GM18520 (cell line): ENCODE measurements around the gene LEKR1.
"Not testable (repeated sequence)": the region's sequence is repeated elsewhere in the genome, so short reads cannot be mapped to it uniquely, and the experiment has no call there.

Source experiments
- ATAC-seq: cut with Tn5 transposase; IDR thresholded peaks from one replicate; pipeline ENCODE4 v1.9.1; 2021; ENCODE audit not compliant: unreplicated experiment

LEKR1 gene

GRCh38 chr3:156834435-156834834 lies 8.3 kb downstream of the LEKR1 start:
- ATAC-seq: no peak

DNA sequence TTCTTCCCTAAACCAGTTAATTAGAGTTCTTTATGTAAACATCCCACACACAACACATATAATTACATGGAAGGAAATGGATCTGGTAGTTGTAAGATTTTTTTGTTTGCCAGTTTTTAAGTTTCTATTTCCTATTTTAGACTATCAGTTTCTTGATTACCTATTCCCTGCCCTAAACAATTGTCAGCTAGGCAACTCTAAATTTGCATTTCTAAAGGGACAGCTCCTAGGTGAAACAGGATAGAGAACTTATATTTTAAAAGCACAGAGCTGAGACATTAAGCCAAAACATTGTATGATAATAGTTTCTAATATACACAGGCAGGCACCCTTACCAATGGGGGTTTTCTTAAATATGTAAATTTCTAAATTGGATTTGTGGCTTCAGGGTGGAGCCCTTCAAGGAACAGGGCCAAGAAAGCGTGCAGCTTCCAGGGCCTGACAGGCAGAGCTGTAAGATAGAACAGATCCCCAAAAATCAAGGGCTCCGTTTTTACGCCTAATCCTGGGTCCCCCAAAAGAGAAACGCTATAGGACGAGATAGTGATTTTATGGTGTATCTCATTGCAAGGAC lies 8.9 kb downstream of the LEKR1 start:
- no peak for ATAC-seq

DNA sequence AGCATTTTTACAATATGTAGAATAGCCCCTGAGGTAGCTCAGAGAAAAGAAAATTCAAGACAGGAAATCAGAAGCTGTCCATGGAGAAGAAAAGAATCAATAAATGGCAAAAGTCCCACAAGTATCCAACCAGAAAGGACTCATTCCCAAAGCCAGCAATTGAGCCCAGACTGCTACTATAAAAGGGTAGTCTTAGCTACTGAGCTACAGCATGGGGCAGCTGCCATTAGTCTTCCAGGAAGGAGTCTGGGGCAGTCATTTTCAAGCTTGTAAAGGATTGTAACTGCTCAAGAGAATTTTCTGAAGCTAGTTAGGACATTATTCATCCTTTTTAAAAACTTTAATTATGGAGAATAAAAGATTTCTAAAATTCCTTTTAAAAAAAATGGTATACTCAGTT lies 10.5 kb downstream of the LEKR1 start:
- ATAC-seq: no peak

- no peak for ATAC-seq
These were observed 11.0 kb downstream of the LEKR1 start for GRCh38 chr3:156837115-156837514.

GRCh38 chr3:156838035-156838434 lies 11.9 kb downstream of the LEKR1 start:
- no peak for ATAC-seq

- ATAC-seq: no peak
These were observed 14.9 kb downstream of the LEKR1 start for GRCh38 chr3:156840826-156841689.

- ATAC-seq: no peak
These were observed 17.1 kb downstream of the LEKR1 start for GRCh38 chr3:156843071-156843808.

GRCh38 chr3:156847752-156848448 lies 21.7 kb downstream of the LEKR1 start:
- no peak for ATAC-seq

DNA sequence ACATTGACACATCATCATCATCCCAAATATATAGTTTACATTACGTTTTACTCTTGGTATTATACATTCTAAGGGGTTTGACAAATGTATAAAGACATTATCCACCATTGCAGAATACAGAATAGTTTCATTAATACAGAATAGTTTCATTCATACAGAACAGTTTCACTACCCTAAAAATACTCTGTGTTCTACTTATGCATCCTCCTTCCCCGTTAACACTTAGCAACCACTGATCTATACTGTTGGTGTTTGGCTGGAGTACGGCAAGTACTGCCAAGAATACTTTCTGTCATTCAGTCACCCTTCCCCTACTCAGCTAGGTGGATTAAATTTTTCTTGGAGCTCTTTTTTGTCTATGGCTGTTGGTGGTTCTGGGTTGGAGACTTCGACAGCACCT lies 33.4 kb downstream of the LEKR1 start:
- ATAC-seq: peak; percentile 99

DNA sequence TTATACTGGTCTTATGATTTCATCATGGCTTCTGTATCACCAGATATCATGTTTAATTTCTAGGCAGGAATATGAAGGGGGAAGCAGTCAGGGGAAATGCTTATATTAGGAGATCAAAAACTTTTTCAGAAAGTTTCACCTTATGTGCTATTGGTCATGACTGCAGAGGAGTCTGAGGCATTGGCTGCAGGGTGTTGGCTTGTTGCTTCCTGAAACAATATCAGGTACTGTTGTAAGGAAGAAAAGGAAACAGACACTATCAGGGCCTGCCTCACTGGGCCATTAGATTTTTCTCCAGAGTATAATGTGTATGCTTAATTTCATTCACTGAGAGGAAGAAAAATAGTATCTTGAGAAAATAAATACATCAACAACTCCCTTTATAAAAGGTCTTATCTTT lies 34.7 kb downstream of the LEKR1 start:
- ATAC-seq: no peak

GRCh38 chr3:156862338-156862737 lies 36.2 kb downstream of the LEKR1 start:
- ATAC-seq: no peak

DNA sequence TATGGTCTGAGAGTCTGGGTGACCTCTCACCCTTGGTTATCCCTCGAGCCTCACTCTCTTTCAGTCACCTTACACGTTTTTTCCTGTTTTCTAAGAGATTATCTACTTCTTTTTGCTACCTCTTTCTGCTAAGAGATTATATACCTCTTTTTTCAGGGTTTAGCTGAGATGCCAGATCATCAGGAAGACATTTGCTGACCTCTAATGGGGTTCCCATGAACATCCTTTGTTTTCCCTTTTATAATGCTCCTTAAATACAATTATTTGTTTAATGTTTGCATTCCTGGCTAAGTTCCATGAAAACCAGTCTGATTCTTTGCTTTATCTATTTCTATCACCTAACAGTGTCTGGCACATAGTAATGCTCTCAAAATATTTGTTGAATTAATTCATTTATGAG lies 39.6 kb downstream of the LEKR1 start:
- ATAC-seq: no peak

DNA sequence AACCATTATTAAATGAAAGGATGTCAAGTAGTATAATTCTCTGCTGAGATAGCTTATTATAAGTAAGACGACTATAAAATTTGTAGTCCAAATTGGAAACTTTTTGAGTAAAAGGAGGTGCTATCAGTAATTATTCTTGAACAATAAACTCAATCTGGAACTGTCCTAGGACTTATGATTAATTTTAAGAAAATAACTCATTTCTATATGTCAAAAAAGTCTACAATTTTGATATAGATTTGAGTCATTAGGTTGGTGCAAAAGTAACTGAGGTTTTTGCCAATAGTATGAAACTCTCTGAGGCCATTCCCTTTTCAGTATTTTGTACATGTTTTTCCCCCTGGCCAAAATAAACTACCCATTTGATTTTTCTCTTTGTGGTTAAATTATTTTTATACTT lies 41.0 kb downstream of the LEKR1 start:
- no peak for ATAC-seq

DNA sequence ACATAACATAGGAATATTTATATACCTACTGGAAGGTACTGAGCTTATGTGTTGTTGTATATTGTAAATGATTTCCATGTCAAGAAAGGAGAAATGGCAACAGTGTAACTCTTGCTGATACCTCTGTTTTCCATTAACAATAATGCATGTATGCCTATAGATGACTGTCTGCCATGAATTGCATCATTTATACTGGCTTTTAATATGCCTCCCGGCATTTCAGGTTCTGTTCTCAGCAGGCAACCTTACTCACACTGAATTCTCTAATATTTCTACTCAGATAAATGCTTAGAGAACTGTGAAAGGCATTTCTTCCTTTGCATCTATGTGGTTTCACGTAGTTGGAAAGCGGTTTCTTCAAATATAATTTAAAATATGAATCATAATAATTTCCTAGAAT lies 41.8 kb downstream of the LEKR1 start:
- ATAC-seq: no peak

DNA sequence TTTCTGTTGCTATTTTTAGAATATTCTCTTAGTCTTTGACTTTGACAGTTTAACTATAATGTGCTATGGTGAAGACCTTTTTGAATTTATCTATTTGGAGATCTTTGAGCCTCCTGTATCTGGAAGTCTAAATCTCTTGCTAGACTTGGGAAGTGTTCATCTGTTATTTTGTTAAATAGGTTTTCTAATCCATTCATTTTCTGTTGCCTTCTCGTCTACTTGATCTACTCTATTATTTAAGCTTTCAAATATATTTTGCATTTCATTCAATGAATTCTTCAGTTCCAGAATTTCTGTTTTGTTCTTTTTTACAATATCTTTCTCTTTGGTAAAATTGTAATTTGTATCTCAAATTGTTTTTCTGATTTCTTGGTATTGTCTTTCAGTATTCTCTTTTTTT lies 47.8 kb downstream of the LEKR1 start:
- ATAC-seq: no peak

GRCh38 chr3:156879491-156879890 lies 53.3 kb downstream of the LEKR1 start:
- not testable (repeated sequence) for ATAC-seq

DNA sequence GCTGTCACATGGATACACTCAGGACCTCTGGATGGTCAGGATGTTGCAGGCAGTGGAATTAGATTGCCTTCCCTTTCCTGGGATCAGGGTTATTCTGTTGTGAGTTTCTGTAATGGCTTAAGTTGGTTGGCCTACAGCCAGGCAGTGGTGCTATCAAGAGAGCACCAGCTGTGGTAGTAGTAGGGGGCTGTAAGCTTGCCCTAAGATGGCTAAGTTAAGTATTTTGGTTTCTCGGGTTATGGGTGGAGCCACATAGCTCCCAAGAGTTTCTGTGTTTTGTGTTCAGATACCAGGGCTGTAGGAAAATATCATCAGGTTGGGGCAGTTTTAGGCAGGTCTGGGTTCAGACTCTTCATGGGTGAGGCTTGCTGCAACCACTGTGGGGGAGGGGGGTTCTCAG lies 59.6 kb downstream of the LEKR1 start:
- ATAC-seq: no peak

DNA sequence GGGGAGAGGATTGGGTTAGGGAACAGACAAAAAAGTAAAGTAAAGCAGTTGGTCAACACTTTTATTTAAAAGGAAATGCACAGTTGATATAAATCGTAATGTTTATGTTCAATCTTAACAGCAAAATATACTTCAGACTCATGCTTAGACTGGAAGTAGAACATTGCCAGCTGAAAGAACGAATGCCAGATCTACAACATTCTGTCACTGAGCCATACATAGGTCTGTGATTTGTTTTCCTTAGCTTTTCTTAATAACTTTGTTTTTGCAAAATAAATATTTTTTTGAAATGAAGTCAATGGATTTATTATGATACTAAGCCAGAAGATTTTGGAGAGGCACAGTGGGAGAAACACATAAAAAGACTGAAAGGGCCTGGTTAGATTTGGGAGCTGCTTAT lies 62.0 kb downstream of the LEKR1 start:
- no peak for ATAC-seq

- ATAC-seq: no peak
These were observed 62.4 kb downstream of the LEKR1 start for GRCh38 chr3:156888576-156888975.

DNA sequence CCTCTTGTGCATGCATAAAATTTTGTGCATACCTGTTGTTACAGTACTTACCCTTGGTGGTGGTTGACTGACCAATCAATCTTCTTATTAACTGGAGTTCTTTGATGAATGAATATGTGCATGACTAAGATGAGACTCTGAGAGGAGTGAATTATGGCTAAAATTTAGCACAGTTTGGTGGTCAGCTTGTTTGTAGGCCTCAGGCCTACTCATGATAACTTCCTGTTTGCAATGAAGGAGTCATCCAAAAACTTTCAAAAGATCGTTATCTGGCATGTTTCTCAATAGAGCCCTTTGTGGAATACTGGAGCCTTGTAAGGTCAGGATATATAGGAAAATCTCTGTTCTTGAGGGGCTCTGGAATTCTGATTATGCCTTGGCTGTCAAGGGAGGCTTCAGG lies 66.5 kb downstream of the LEKR1 start:
- no peak for ATAC-seq

GRCh38 chr3:156895374-156895773 lies 69.2 kb downstream of the LEKR1 start:
- not testable (repeated sequence) for ATAC-seq
